Keratinocyte (primary cell): ENCODE results near the gene PARP14. TPM values are rescaled to one million over a fixed set of nuclear protein-coding genes. Genes with fewer than 3 reads are reported as not detected.
"Not testable (repeated sequence)": the region's sequence is repeated elsewhere in the genome, so short reads cannot be mapped to it uniquely, and the experiment has no call there.

Source experiments
- DNase-seq: peaks from one replicate; pipeline ENCODE4 v3.0.0-alpha.2; 2011; ENCODE audit warnings: low read depth, missing footprints, low spot score
- FAIRE-seq: peaks from 2 replicates; lab custom pipeline; 2011; peaks lifted over from hg19 to GRCh38; lab: Jason Lieb, UNC
- H2AFZ ChIP-seq: 2 replicates; pipeline ENCODE4 v1.6.0; 2012; ENCODE audit warnings: low read length, control low read depth, inconsistent platforms; ENCODE audit not compliant: control insufficient read depth
- H3K27ac ChIP-seq: 2 replicates; pipeline ENCODE4 v1.5.1; 2011; ENCODE audit warnings: low read length; ENCODE audit not compliant: control insufficient read depth, insufficient read depth
- H3K27me3 ChIP-seq: 3 replicates; pipeline ENCODE4 v1.6.0; 2011; ENCODE audit warnings: low read length; ENCODE audit not compliant: control insufficient read depth, insufficient read depth; ENCODE audit errors: extremely low read depth
- H3K36me3 ChIP-seq, 2 experiments: 2 replicates in 1 of 2; 3 replicates in 1 of 2; pipeline ENCODE4 v1.5.1; 2011; ENCODE audit warnings: low read length in 2 of 2, mild to moderate bottlenecking in 1 of 2; ENCODE audit not compliant: control insufficient read depth in 2 of 2, insufficient read depth in 2 of 2; ENCODE audit errors: extremely low read depth in 1 of 2
- H3K4me1 ChIP-seq: 3 replicates; pipeline ENCODE4 v1.5.1; 2011; ENCODE audit warnings: low read length; ENCODE audit not compliant: control insufficient read depth, insufficient read depth; ENCODE audit errors: extremely low read depth
- H3K4me2 ChIP-seq: 3 replicates; pipeline ENCODE4 v1.6.0; 2011; ENCODE audit warnings: low read depth, low read length; ENCODE audit not compliant: control insufficient read depth, insufficient read depth; ENCODE audit errors: extremely low read depth
- H3K4me3 ChIP-seq, 3 experiments: fragments of 200-600 bp in 1 of 3; sonication (generic) in 1 of 3; 2 replicates in 2 of 3; 3 replicates in 1 of 3; pipeline ENCODE4 v1.5.1; 2011 to 2016; ENCODE audit warnings: low read length in 3 of 3, mild to moderate bottlenecking in 3 of 3, control low read depth in 2 of 3, inconsistent platforms in 1 of 3, low read depth in 1 of 3, mixed read lengths in 1 of 3, mixed run types in 1 of 3, moderate library complexity in 1 of 3; ENCODE audit not compliant: control insufficient read depth in 2 of 3, insufficient read depth in 2 of 3; ENCODE audit errors: extremely low read depth in 1 of 3
- H3K79me2 ChIP-seq: 2 replicates; pipeline ENCODE4 v1.6.0; 2012; ENCODE audit warnings: low read length; ENCODE audit not compliant: control insufficient read depth, insufficient read depth
- H3K9ac ChIP-seq: 3 replicates; pipeline ENCODE4 v1.6.0; 2011; ENCODE audit warnings: low read length; ENCODE audit not compliant: control insufficient read depth, insufficient read depth; ENCODE audit errors: extremely low read depth
- H3K9me1 ChIP-seq: 3 replicates; pipeline ENCODE4 v1.6.0; 2011; ENCODE audit warnings: low read length; ENCODE audit not compliant: control insufficient read depth, insufficient read depth; ENCODE audit errors: extremely low read depth
- H3K9me3 ChIP-seq: 2 replicates; pipeline ENCODE4 v1.5.1; 2012; ENCODE audit warnings: low read depth, low read length; ENCODE audit not compliant: control insufficient read depth
- H4K20me1 ChIP-seq: 3 replicates; pipeline ENCODE4 v1.6.0; 2011; ENCODE audit warnings: low read length; ENCODE audit not compliant: control insufficient read depth, insufficient read depth; ENCODE audit errors: extremely low read depth
- CTCF ChIP-seq, 3 experiments: IDR thresholded peaks in 1 of 3; conservative IDR thresholded peaks in 1 of 3; optimal IDR thresholded peaks in 1 of 3; 2 replicates in 2 of 3; 3 replicates in 1 of 3; pipeline versions ENCODE3 to v1.5.1; 2011; ENCODE audit warnings: low read length in 3 of 3, mild to moderate bottlenecking in 3 of 3, moderate library complexity in 2 of 3, control low read depth in 1 of 3, inconsistent platforms in 1 of 3; ENCODE audit not compliant: insufficient read depth in 2 of 3; ENCODE audit errors: extremely low read depth in 1 of 3
- EZH2 ChIP-seq: IDR thresholded peaks from one replicate; pipeline ENCODE4 v1.6.1; 2012; ENCODE audit warnings: inconsistent platforms, mild to moderate bottlenecking, low read length, moderate library complexity
- dilution Hi-C: fragments of 300-500 bp; cut with MboI; formaldehyde crosslinking; loops from one replicate; pipeline ENCODE4 v1.7.0; 2020; ENCODE audit warnings: low sequenced_read_pairs; ENCODE audit not compliant: extremely low pct_ligation_motif_present
- polyA plus RNA-seq, 5 experiments: library from polyadenylated mRNA; depleted of rRNA in 3 of 5; stranded (reverse) in 3 of 5; stranded (forward) in 1 of 5; unstranded in 1 of 5; fragments of >200 nt; gene quantifications; 1 replicate in 1 of 5; 2 replicates in 3 of 5; 3 replicates in 1 of 5; pipeline versions ENCODE4 v1.2.1 to v1.2.3, GENCODE V29; 2011 to 2012; ENCODE audit warnings: missing spikeins in 2 of 5, low read depth in 1 of 5, low replicate concordance in 1 of 5

The PARP14 gene
- polyA plus RNA-seq, 1 donor (not counting 4 experiments of a cell fraction or from before 2014, with no cell fraction given) = 25.7 TPM

- no peaks in the 10 kb centered on the region for H3K9me1 ChIP-seq
- H3K4me1 ChIP-seq = no peaks in the 10 kb centered on the region
- no peak overlapping the region for H3K4me3 ChIP-seq
- no peaks in the 10 kb centered on the region for H3K9me3 ChIP-seq
- no peak overlapping the region for H2AFZ ChIP-seq
- no peaks in the 10 kb centered on the region for H3K36me3 ChIP-seq
- FAIRE-seq (no peak), DNase-seq (no peak)
- H3K4me2 ChIP-seq = no peak overlapping the region
- H3K79me2 ChIP-seq = no peaks in the 10 kb centered on the region
- dilution Hi-C loops = no loop called here
- no peak for TF ChIP-seq EZH2
- no peaks in the 10 kb centered on the region for H3K27me3 ChIP-seq
- H3K9ac ChIP-seq = no peak overlapping the region
- no peaks in the 10 kb centered on the region for H4K20me1 ChIP-seq
- no peak overlapping the region for H3K27ac ChIP-seq
Measured at GRCh38 chr3:122642935-122643334, 37.7 kb upstream of the PARP14 start.

- no peak for FAIRE-seq
Measured at GRCh38 chr3:122646146-122646988, 34.3 kb upstream of the PARP14 start.

GRCh38 chr3:122651233-122651907 is 29.3 kb upstream of the PARP14 start:
- FAIRE-seq, H3K79me2 ChIP-seq, H3K27me3 ChIP-seq, H3K4me3 ChIP-seq, H3K9me3 ChIP-seq, H3K4me1 ChIP-seq, H3K9ac ChIP-seq, dilution Hi-C loops, H4K20me1 ChIP-seq, H3K9me1 ChIP-seq, DNase-seq, H3K4me2 ChIP-seq, H2AFZ ChIP-seq, H3K36me3 ChIP-seq, H3K27ac ChIP-seq: not testable (repeated sequence)

More at GRCh38 chr3:122646146-122646988, 34.3 kb upstream of the PARP14 start:
- H3K27ac ChIP-seq = no peak overlapping the region
- no peaks in the 10 kb centered on the region for H4K20me1 ChIP-seq
- H3K27me3 ChIP-seq = no peaks in the 10 kb centered on the region
- no peaks in the 10 kb centered on the region for H3K9me1 ChIP-seq
- no peak for DNase-seq
- no peak overlapping the region for H3K4me3 ChIP-seq
- H3K4me1 ChIP-seq = no peaks in the 10 kb centered on the region
- H3K4me2 ChIP-seq = no peak overlapping the region
- dilution Hi-C loops = no loop called here
- no peak overlapping the region for H3K9ac ChIP-seq
- H3K36me3 ChIP-seq = no peaks in the 10 kb centered on the region
- no peak overlapping the region for H2AFZ ChIP-seq
- TF ChIP-seq CTCF (optimal IDR thresholded peaks at IDR 0.05 in 1 of 3, IDR thresholded peaks at IDR 0.05 in 1 of 3, conservative IDR thresholded peaks at IDR 0.05 in 1 of 3; ENCODE audit: extremely low read depth in 1 of 3, insufficient read depth in 2 of 3, low read length in 3 of 3) = no peak
- no peak for TF ChIP-seq EZH2
- no peaks in the 10 kb centered on the region for H3K79me2 ChIP-seq
- no peaks in the 10 kb centered on the region for H3K9me3 ChIP-seq

GRCh38 chr3:122651962-122652361 is 28.7 kb upstream of the PARP14 start:
- DNase-seq, H3K79me2 ChIP-seq, H3K4me2 ChIP-seq, H2AFZ ChIP-seq, H3K9me3 ChIP-seq, FAIRE-seq, H3K4me1 ChIP-seq, H3K27me3 ChIP-seq, dilution Hi-C loops, H3K9me1 ChIP-seq, H4K20me1 ChIP-seq, H3K36me3 ChIP-seq, H3K9ac ChIP-seq, H3K27ac ChIP-seq, H3K4me3 ChIP-seq: not testable (repeated sequence)
